ENCODE measurements around the gene LFNG. TPM values are rescaled to one million over a fixed set of nuclear protein-coding genes. Genes with fewer than 3 reads are reported as not detected.

LFNG gene
- total and polyA plus RNA-seq, 9 of the 15 experiments (the other 6 are each of a cell fraction or from before 2014, with no cell fraction given) = 0.03 to 0.89 (median 0.25) TPM; not detected in 1

- TF ChIP-seq MGA (IDR thresholded peaks at IDR 0.05) (no peak), CBFB (CRISPR knock-in tag; IDR thresholded peaks at IDR 0.05) (no peak), VEZF1 (CRISPR knock-in tag; IDR thresholded peaks at IDR 0.05) (peak; percentile 86), CREB3 (tag; conservative IDR thresholded peaks at IDR 0.05; ENCODE audit: low read depth) (no peak), SMARCA5 (IDR thresholded peaks at IDR 0.05) (peak; percentile 57), SMARCE1 (IDR thresholded peaks at IDR 0.05) (peak; percentile 93), ZEB2 (IDR thresholded peaks at IDR 0.05) (peak; percentile 80), TCF7 (IDR thresholded peaks at IDR 0.05; ENCODE audit: borderline replicate concordance) (no peak), MCM2 (IDR thresholded peaks at IDR 0.05; ENCODE audit: low read depth) (no peak), MYBL2 (IDR thresholded peaks at IDR 0.05; ENCODE audit: low read depth) (no peak), MYBL2 (CRISPR knock-in tag; IDR thresholded peaks at IDR 0.05; ENCODE audit: borderline replicate concordance) (no peak), HDAC1 (IDR thresholded peaks at IDR 0.05) (0 out of 4 replicates have a peak, but pooled peaks of 1 of the 2 experiments have one; percentile 37), NR2C2 (CRISPR knock-in tag; IDR thresholded peaks at IDR 0.05) (no peak), NR2C2 (tag; IDR thresholded peaks at IDR 0.05) (0 out of 2 replicates have a peak, but pooled peaks have one; percentile 20)
These were observed 10.8 kb downstream of the LFNG start (continued) for GRCh38 chr7:2530071-2530987.
